PC-3 (cell line): ENCODE measurements around the gene RND3.

Experiments
- EZH2 ChIP-seq: fragments of 300-600 bp; sonication (generic); IDR thresholded peaks from one replicate; pipeline ENCODE4 v1.6.1; 2017; ENCODE audit warnings: antibody characterized with exemption, mild to moderate bottlenecking, low read length; ENCODE audit not compliant: unreplicated experiment
- EZH2phosphoT487 ChIP-seq: fragments of 300-600 bp; sonication (generic); IDR thresholded peaks from 2 replicates; pipeline ENCODE4 v1.6.1; 2018; ENCODE audit warnings: mild to moderate bottlenecking, antibody characterized with exemption, low read length, borderline replicate concordance
- TF ChIP-seq, protein P1 (sequence below): fragments of 300-600 bp; sonication (generic); conservative IDR thresholded peaks from 2 replicates; pipeline ENCODE4 v1.5.1; 2017; ENCODE audit warnings: antibody characterized with exemption, low read depth, mild to moderate bottlenecking, low read length

DNA sequence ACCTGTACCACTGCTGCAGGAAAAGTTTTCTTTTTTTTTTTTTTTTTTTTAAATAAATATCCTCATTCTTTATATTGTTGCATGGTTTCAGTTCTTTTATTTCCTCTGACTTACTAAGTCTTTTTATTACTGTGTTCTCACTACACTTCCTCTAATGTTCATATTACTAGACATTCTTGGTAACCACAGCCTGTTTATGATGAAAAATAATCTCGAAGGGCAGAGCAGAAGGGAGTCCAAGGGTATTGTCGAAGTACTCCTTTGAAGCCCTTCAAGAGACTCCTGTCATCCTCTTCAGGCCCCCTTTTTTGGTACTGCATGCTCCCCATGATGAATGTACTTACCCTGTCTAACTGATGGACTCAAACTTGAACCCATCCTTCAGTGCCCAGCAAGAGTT, 61.2 kb downstream of the RND3 start:
- TF ChIP-seq EZH2phosphoT487: no peak
- TF ChIP-seq EZH2: no peak
- TF ChIP-seq, protein P1, sequence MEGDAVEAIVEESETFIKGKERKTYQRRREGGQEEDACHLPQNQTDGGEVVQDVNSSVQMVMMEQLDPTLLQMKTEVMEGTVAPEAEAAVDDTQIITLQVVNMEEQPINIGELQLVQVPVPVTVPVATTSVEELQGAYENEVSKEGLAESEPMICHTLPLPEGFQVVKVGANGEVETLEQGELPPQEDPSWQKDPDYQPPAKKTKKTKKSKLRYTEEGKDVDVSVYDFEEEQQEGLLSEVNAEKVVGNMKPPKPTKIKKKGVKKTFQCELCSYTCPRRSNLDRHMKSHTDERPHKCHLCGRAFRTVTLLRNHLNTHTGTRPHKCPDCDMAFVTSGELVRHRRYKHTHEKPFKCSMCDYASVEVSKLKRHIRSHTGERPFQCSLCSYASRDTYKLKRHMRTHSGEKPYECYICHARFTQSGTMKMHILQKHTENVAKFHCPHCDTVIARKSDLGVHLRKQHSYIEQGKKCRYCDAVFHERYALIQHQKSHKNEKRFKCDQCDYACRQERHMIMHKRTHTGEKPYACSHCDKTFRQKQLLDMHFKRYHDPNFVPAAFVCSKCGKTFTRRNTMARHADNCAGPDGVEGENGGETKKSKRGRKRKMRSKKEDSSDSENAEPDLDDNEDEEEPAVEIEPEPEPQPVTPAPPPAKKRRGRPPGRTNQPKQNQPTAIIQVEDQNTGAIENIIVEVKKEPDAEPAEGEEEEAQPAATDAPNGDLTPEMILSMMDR: no peak
